ENCODE results near the gene FN3KRP.

DNA sequence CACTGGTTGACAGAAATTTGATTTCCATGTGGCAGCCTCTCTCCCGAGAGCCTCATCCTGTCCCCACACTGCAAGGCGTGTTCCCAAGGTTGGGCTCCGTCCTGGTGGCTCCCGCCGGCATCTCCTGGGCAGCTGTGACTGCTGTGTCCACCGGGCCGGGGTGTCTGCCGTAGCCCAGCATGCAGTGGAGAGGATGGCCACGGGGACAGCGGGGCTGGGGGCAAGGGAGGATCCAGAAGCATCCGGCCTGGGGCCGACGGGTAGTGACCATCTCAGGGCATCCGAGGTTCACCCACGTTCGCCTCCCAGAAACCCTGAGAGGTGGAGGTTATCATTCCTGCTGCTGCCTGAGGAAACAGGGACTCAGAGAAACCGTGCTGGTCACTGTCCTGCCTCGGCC lies 10.8 kb upstream of the FN3KRP start:
- TF ChIP-seq, protein P1, sequence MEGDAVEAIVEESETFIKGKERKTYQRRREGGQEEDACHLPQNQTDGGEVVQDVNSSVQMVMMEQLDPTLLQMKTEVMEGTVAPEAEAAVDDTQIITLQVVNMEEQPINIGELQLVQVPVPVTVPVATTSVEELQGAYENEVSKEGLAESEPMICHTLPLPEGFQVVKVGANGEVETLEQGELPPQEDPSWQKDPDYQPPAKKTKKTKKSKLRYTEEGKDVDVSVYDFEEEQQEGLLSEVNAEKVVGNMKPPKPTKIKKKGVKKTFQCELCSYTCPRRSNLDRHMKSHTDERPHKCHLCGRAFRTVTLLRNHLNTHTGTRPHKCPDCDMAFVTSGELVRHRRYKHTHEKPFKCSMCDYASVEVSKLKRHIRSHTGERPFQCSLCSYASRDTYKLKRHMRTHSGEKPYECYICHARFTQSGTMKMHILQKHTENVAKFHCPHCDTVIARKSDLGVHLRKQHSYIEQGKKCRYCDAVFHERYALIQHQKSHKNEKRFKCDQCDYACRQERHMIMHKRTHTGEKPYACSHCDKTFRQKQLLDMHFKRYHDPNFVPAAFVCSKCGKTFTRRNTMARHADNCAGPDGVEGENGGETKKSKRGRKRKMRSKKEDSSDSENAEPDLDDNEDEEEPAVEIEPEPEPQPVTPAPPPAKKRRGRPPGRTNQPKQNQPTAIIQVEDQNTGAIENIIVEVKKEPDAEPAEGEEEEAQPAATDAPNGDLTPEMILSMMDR (IDR thresholded peaks at IDR 0.05; ENCODE audit: low read depth, low read length) = no peak
- no peak for TF ChIP-seq EZH2phosphoT487 (IDR thresholded peaks at IDR 0.05; ENCODE audit: low read depth)

Data from OCI-LY3 (cell line).